Caco-2 (cell line): ENCODE measurements around the gene ULK1. TPM values are rescaled to one million over a fixed set of nuclear protein-coding genes. Genes with fewer than 3 reads are reported as not detected.

Experiments
- BruUV-seq: library from RNA; stranded (reverse); fragments of 400-500 nt; replicated peaks from 2 replicates; lab custom pipeline; 2021; lab: Mats Ljungman, UMichigan
- CTCF ChIA-PET: fragments of 300-600 bp; sonication (Branson Sonifier 250); formaldehyde crosslinking; loops from one replicate; lab custom pipeline; 2022; ENCODE audit warnings: antibody characterized with exemption; lab: Charles Lee
- POLR2A ChIA-PET: fragments of 300-600 bp; sonication (Branson Sonifier 250); formaldehyde crosslinking; loops from one replicate; lab custom pipeline; 2022; ENCODE audit warnings: antibody characterized with exemption; lab: Charles Lee
- DNase-seq, 2 experiments: peaks; one replicate each; pipeline versions ENCODE4 v3.0.0 to v3.0.0-alpha.2; 2020 to 2022
- H3K27me3 ChIP-seq: replicated peaks from 2 replicates; pipeline ENCODE4 v1.6.0; 2011; ENCODE audit warnings: low read length; ENCODE audit not compliant: control insufficient read depth, insufficient read depth
- H3K36me3 ChIP-seq: 2 replicates; pipeline ENCODE4 v1.5.1; 2011; ENCODE audit warnings: low read length; ENCODE audit not compliant: control insufficient read depth, insufficient read depth
- H3K4me1 ChIP-seq: fragments of 250-450 bp; sonication (Bioruptor Pico); 2 replicates; pipeline ENCODE4 v1.5.1; 2020; ENCODE audit warnings: mild to moderate bottlenecking
- H3K4me3 ChIP-seq: 2 replicates; pipeline ENCODE4 v1.5.1; 2011; ENCODE audit warnings: low read depth, mild to moderate bottlenecking, control low read depth, low read length
- H3K9me3 ChIP-seq: fragments of 250-450 bp; sonication (Bioruptor Pico); 2 replicates; pipeline ENCODE4 v1.5.1; 2020; ENCODE audit warnings: mild to moderate bottlenecking, moderate library complexity
- H3K27ac Mint-ChIP-seq: one replicate; pipeline ENCODE4 v1.8.0; 2022; ENCODE audit warnings: mixed read lengths; ENCODE audit not compliant: unreplicated experiment
- H3K27me3 Mint-ChIP-seq: one replicate; pipeline ENCODE4 v1.8.0; 2022; ENCODE audit warnings: mixed read lengths; ENCODE audit not compliant: insufficient read depth, unreplicated experiment
- H3K36me3 Mint-ChIP-seq: one replicate; pipeline ENCODE4 v1.8.0; 2022; ENCODE audit warnings: mild to moderate bottlenecking, mixed read lengths; ENCODE audit not compliant: insufficient read depth, unreplicated experiment
- H3K4me1 Mint-ChIP-seq: one replicate; pipeline ENCODE4 v1.8.0; 2022; ENCODE audit warnings: low read depth, mixed read lengths; ENCODE audit not compliant: unreplicated experiment
- H3K4me3 Mint-ChIP-seq: one replicate; pipeline ENCODE4 v1.8.0; 2022; ENCODE audit warnings: mild to moderate bottlenecking, moderate library complexity, mixed read lengths; ENCODE audit not compliant: unreplicated experiment
- H3K9me3 Mint-ChIP-seq: one replicate; pipeline ENCODE4 v1.8.0; 2022; ENCODE audit warnings: mixed read lengths; ENCODE audit not compliant: unreplicated experiment
- intact Hi-C: fragments of 100-400 bp; cut with micrococcal nuclease; formaldehyde crosslinking; loops from one replicate; pipeline ENCODE4 v1.10.0; 2022; ENCODE audit not compliant: unreplicated experiment
- total RNA-seq: library from RNA; stranded (reverse); gene quantifications from 2 replicates; pipeline ENCODE4 v1.2.3, GENCODE V29; 2022
- TF ChIP-seq, protein P1 (sequence below), 2 experiments: fragments of 200-600 bp in 1 of 2; IDR thresholded peaks; 1 replicate in 1 of 2; 2 replicates in 1 of 2; pipeline versions ENCODE4 v1.5.1 to v1.8.0; 2011 to 2022; ENCODE audit warnings: antibody characterized with exemption in 1 of 2, control low read depth in 1 of 2, inconsistent platforms in 1 of 2, low read depth in 1 of 2, low read length in 1 of 2, mild to moderate bottlenecking in 1 of 2, moderate library complexity in 1 of 2; ENCODE audit not compliant: insufficient read depth in 1 of 2, severe bottlenecking in 1 of 2, unreplicated experiment in 1 of 2

ULK1 gene
- total RNA-seq, 1 experiment from 2014 or later, result 61.1 TPM

DNA sequence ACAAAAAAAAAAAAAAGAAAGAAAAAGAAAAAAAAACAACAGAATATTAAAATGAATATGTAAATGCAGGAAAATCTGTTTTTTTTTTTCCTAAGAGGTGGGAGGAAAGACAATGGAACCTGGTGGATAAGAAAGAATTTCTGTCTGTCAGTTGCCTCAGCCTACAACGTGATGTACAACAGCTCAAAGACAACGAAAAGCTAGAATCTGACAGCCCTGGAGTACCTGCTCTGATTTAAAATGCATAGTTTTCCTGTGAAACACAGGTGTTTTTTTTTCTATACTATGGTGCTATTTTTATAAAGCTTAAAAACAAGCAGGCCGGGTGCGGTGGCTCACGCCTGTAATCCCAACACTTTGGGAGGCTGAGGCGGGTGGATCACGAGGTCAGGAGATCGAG, 30.0 kb upstream of the ULK1 start:
- H3K4me1 ChIP-seq, result peaks cover 38% of the 10 kb centered on the region
- intact Hi-C loops, result loop anchor here (5.0 kb wide), 1 partner anchor 63 kb away; the partner anchor contains the start of gene PUS1
- no peaks in the 10 kb centered on the region for H3K27me3 Mint-ChIP-seq

DNA sequence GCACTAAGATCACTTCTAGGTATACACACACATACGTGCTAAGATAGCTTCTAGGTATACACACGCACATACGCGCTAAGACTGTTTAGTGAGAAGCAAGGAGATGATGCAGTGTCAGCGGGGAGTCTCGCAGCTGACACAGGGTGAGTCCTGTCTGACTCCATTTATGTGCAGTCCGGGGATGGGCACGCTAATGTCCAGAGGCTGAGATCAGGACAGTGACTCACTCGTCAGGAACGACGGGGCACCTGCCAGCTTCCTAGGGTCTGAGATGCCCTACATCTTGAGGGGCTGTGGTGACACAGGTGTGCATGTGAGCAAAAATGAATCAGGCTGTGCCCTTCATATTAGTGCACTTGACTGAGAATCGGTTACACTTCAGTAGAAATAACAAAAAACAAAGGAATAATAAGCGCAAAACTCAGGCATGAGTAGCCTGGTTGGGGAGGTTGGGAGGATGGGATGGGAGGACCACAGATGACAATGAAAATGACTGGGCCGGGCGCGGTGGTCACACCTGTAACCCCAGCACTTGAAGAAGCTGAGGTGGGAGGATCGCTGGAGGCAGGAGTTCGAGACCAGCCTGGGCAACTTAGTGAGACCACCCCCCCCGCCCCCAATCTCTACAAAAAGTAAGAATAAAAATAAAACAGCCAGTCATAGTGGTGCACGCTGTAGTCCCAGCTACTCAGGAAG, 29.1 kb upstream of the ULK1 start:
- ChIA-PET CTCF (interaction anchor here (0.6 kb wide), 1 partner anchor 1185 kb away, joined by 3 read pairs; no protein-coding TSS in a partner anchor), POLR2A (interaction anchor here (0.6 kb wide), 1 partner anchor 62 kb away, joined by 3 read pairs; no protein-coding TSS in a partner anchor)
- peaks cover 20% of the 10 kb centered on the region for H3K36me3 Mint-ChIP-seq
- Histone ChIP-seq H3K27me3 (no peaks in the 10 kb centered on the region), H3K9me3 (no peaks in the 10 kb centered on the region), H3K36me3 (no peaks in the 10 kb centered on the region), H3K4me3 (no peak overlapping the region), H3K4me1 (peaks cover 33% of the 10 kb centered on the region)
- no peak for DNase-seq
- H3K9me3 Mint-ChIP-seq, result no peaks in the 10 kb centered on the region
- peaks cover 35% of the 10 kb centered on the region for H3K4me1 Mint-ChIP-seq
- intact Hi-C loops, result no loop called here
- no peak overlapping the region for H3K4me3 Mint-ChIP-seq
- H3K27me3 Mint-ChIP-seq, result no peaks in the 10 kb centered on the region
- peak overlapping the region; percentile 24 for H3K27ac Mint-ChIP-seq
- TF ChIP-seq, protein P1, sequence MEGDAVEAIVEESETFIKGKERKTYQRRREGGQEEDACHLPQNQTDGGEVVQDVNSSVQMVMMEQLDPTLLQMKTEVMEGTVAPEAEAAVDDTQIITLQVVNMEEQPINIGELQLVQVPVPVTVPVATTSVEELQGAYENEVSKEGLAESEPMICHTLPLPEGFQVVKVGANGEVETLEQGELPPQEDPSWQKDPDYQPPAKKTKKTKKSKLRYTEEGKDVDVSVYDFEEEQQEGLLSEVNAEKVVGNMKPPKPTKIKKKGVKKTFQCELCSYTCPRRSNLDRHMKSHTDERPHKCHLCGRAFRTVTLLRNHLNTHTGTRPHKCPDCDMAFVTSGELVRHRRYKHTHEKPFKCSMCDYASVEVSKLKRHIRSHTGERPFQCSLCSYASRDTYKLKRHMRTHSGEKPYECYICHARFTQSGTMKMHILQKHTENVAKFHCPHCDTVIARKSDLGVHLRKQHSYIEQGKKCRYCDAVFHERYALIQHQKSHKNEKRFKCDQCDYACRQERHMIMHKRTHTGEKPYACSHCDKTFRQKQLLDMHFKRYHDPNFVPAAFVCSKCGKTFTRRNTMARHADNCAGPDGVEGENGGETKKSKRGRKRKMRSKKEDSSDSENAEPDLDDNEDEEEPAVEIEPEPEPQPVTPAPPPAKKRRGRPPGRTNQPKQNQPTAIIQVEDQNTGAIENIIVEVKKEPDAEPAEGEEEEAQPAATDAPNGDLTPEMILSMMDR (IDR thresholded peaks at IDR 0.05; ENCODE audit: insufficient read depth in 1 of 2, low read depth in 1 of 2, low read length in 1 of 2, severe bottlenecking in 1 of 2, unreplicated experiment in 1 of 2), result no peak
- BruUV-seq, result no TSS peak

More for the DNA sequence above, 30.0 kb upstream of the ULK1 start:
- Histone ChIP-seq H3K9me3 (no peaks in the 10 kb centered on the region), H3K36me3 (no peaks in the 10 kb centered on the region), H3K27me3 (no peaks in the 10 kb centered on the region), H3K4me3 (no peak overlapping the region)
- DNase-seq, result no peak
- H3K4me1 Mint-ChIP-seq, result peaks cover 33% of the 10 kb centered on the region
- peaks cover 19% of the 10 kb centered on the region for H3K36me3 Mint-ChIP-seq
- no peak overlapping the region for H3K27ac Mint-ChIP-seq
- TF ChIP-seq, protein P1 (IDR thresholded peaks at IDR 0.05; ENCODE audit: insufficient read depth in 1 of 2, low read depth in 1 of 2, low read length in 1 of 2, severe bottlenecking in 1 of 2, unreplicated experiment in 1 of 2), result no peak
- no peak overlapping the region for H3K4me3 Mint-ChIP-seq
- POLR2A ChIA-PET, result interaction anchor here (0.6 kb wide), 1 partner anchor 63 kb away, joined by 3 read pairs; no protein-coding TSS in a partner anchor
- BruUV-seq, result no TSS peak
- CTCF ChIA-PET, result no interaction called here
- H3K9me3 Mint-ChIP-seq, result no peaks in the 10 kb centered on the region

DNA sequence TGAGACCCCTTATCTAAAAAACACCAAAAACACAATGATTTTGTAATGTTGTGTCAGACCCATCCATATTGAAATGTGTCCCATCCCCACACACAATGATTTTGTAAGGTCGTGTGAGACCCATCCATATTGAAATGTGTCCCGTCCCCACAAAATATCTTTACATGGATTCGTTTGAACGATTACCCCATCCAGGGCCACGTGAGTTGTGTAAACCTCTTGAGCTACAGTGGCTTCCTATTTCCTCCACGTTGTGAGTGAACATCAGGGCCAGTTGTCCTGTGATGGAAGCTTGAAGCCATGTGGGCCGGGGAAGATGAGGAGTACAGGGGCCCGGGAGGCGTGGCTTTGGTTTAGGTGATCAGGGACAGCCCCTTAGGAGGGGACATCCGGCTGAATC, 27.0 kb upstream of the ULK1 start:
- ChIA-PET POLR2A (no interaction called here), CTCF (no interaction called here)
- Histone ChIP-seq H3K36me3 (no peaks in the 10 kb centered on the region), H3K4me1 (peaks cover 20% of the 10 kb centered on the region), H3K9me3 (no peaks in the 10 kb centered on the region), H3K4me3 (no peak overlapping the region), H3K27me3 (no peaks in the 10 kb centered on the region)
- BruUV-seq, result no TSS peak
- TF ChIP-seq, protein P1 (IDR thresholded peaks at IDR 0.05; ENCODE audit: insufficient read depth in 1 of 2, low read depth in 1 of 2, low read length in 1 of 2, severe bottlenecking in 1 of 2, unreplicated experiment in 1 of 2), result no peak
- H3K27ac Mint-ChIP-seq, result no peak overlapping the region
- peaks cover 13% of the 10 kb centered on the region for H3K36me3 Mint-ChIP-seq
- peaks cover 18% of the 10 kb centered on the region for H3K4me1 Mint-ChIP-seq
- H3K27me3 Mint-ChIP-seq, result no peaks in the 10 kb centered on the region
- DNase-seq, result no peak
- intact Hi-C loops, result no loop called here
- H3K4me3 Mint-ChIP-seq, result no peak overlapping the region
- H3K9me3 Mint-ChIP-seq, result no peaks in the 10 kb centered on the region
